Transverse colon (tissue), 3 donors: Measurements from ENCODE around the gene METTL1.
"Not testable (repeated sequence)": the region's sequence is repeated elsewhere in the genome, so short reads cannot be mapped to it uniquely, and the experiment has no call there.

Experiments
- POLR2A ChIP-seq: fragments of 450-650 bp; IDR thresholded peaks from one replicate; pipeline ENCODE4 v1.6.1; 2016; ENCODE audit warnings: antibody characterized with exemption, mild to moderate bottlenecking, moderate library complexity
- TF ChIP-seq, protein P1 (sequence below), 5 experiments: fragments of 200-600 bp in 3 of 5; fragments of 450-650 bp in 2 of 5; sonication (generic) in 3 of 5; IDR thresholded peaks; 1 replicate in 2 of 5; 2 replicates in 3 of 5; pipeline ENCODE4 v1.5.1; 2016 to 2017; ENCODE audit warnings: antibody characterized with exemption in 5 of 5, inconsistent platforms in 3 of 5, mild to moderate bottlenecking in 2 of 5, moderate library complexity in 1 of 5

DNA sequence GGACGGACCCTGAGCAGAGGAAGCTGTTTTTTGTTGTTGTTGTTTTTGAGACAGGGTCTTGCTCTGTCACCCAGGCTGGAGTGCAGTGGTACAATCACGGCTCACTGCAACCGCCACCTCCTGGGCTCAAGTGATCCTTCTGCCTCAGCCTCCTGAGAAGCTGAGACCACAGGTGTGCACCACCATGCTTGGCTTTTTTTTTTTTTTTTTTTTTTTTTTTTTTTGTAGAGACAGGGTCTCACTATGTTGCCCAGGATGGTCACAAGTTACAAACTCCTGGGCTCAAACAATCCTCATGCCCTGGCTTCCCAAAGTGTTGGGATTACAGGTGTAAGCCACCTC, 46.1 kb upstream of the METTL1 start:
- TF ChIP-seq, protein P1, sequence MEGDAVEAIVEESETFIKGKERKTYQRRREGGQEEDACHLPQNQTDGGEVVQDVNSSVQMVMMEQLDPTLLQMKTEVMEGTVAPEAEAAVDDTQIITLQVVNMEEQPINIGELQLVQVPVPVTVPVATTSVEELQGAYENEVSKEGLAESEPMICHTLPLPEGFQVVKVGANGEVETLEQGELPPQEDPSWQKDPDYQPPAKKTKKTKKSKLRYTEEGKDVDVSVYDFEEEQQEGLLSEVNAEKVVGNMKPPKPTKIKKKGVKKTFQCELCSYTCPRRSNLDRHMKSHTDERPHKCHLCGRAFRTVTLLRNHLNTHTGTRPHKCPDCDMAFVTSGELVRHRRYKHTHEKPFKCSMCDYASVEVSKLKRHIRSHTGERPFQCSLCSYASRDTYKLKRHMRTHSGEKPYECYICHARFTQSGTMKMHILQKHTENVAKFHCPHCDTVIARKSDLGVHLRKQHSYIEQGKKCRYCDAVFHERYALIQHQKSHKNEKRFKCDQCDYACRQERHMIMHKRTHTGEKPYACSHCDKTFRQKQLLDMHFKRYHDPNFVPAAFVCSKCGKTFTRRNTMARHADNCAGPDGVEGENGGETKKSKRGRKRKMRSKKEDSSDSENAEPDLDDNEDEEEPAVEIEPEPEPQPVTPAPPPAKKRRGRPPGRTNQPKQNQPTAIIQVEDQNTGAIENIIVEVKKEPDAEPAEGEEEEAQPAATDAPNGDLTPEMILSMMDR (IDR thresholded peaks at IDR 0.05), result not testable (repeated sequence)
- not testable (repeated sequence) for TF ChIP-seq POLR2A
